Cardiac muscle cell (in vitro differentiated cells and primary cell): ENCODE measurements around the gene ADAM12. TPM values are rescaled to one million over a fixed set of nuclear protein-coding genes. Genes with fewer than 3 reads are reported as not detected.

Experiments used
- DNase-seq, 2 donors: peaks; one replicate each; pipeline versions ENCODE4 v3.0.0 to v3.0.0-alpha.2; 2010 to 2017; ENCODE audit warnings: low read depth in 1 of 2, low spot score in 1 of 2
- H3K27ac ChIP-seq: fragments of 200-600 bp; sonication (generic); 2 replicates; pipeline ENCODE4 v1.5.1; 2016
- H3K27me3 ChIP-seq: fragments of 200-600 bp; sonication (generic); 2 replicates; pipeline ENCODE4 v1.6.0; 2016; ENCODE audit warnings: control low read depth
- H3K36me3 ChIP-seq: fragments of 200-600 bp; sonication (generic); 2 replicates; pipeline ENCODE4 v1.5.1; 2016; ENCODE audit warnings: control low read depth
- H3K4me1 ChIP-seq: fragments of 200-600 bp; sonication (generic); 2 replicates; pipeline ENCODE4 v1.8.1; 2017; ENCODE audit warnings: low read depth, mild to moderate bottlenecking, mixed run types
- H3K4me3 ChIP-seq: fragments of 200-600 bp; sonication (generic); 2 replicates; pipeline ENCODE4 v1.5.1; 2016; ENCODE audit warnings: mild to moderate bottlenecking
- H3K9me3 ChIP-seq: fragments of 200-600 bp; sonication (generic); 2 replicates; pipeline ENCODE4 v1.5.1; 2017; ENCODE audit warnings: low read depth, mild to moderate bottlenecking, control low read depth
- polyA plus RNA-seq: library from polyadenylated mRNA; unstranded; fragments of >200 nt; fragmentation: Nextera tagmentation; extraction: Ambion mirVana; gene quantifications from 2 replicates; pipeline ENCODE4 v1.2.1, GENCODE V29; 2016
- total RNA-seq: library from RNA; depleted of rRNA; stranded (reverse); fragments of >200 nt; gene quantifications from 2 replicates; pipeline ENCODE4 v1.2.3, GENCODE V29; 2016
- TF ChIP-seq, protein P1 (sequence below): IDR thresholded peaks from 2 replicates; pipeline ENCODE4 v1.5.1; 2012; ENCODE audit warnings: low read depth, mild to moderate bottlenecking, low read length

The ADAM12 gene
- total and polyA plus RNA-seq, 2 experiments from 2014 or later = 0.18 to 1.1 TPM

DNA sequence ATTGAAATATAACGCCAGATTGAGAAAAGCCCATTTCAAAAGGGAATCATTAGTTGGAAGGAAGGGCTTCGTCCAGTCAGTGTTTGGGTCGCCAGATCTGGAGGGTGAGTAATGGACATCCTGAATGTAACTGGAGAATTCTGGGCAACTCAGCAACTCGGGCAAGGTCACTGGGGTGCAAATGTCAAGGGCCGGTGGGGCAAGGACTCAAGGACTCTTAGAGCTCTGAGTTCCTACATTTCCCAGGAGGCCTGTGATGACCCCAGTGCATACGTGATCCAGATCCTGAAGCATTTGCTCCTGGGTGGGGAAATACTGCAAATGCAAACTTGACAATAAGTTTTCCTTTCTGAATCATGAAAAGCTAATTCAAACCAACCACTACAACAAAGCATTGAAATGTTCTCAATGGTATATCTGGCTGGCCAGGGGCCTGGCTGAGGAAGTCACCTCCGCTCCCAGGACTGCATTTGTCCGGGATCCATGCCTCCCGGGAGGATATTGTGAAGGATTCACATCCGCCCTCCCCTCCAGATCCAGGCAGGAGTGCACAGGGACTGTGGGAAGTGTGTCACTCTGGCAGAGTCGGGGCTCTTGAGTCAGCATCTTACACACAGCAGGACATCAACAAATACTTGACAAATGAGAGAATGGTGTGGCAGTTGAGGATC is 327.9 kb downstream of the ADAM12 start:
- Histone ChIP-seq H3K4me1 (no peaks in the 10 kb centered on the region), H3K36me3 (no peaks in the 10 kb centered on the region), H3K27ac (no peak overlapping the region), H3K27me3 (no peaks in the 10 kb centered on the region), H3K9me3 (no peaks in the 10 kb centered on the region), H3K4me3 (no peak overlapping the region)
- TF ChIP-seq, protein P1, sequence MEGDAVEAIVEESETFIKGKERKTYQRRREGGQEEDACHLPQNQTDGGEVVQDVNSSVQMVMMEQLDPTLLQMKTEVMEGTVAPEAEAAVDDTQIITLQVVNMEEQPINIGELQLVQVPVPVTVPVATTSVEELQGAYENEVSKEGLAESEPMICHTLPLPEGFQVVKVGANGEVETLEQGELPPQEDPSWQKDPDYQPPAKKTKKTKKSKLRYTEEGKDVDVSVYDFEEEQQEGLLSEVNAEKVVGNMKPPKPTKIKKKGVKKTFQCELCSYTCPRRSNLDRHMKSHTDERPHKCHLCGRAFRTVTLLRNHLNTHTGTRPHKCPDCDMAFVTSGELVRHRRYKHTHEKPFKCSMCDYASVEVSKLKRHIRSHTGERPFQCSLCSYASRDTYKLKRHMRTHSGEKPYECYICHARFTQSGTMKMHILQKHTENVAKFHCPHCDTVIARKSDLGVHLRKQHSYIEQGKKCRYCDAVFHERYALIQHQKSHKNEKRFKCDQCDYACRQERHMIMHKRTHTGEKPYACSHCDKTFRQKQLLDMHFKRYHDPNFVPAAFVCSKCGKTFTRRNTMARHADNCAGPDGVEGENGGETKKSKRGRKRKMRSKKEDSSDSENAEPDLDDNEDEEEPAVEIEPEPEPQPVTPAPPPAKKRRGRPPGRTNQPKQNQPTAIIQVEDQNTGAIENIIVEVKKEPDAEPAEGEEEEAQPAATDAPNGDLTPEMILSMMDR = no peak
- DNase-seq = peak in 1 of 2 donors; percentile 33

DNA sequence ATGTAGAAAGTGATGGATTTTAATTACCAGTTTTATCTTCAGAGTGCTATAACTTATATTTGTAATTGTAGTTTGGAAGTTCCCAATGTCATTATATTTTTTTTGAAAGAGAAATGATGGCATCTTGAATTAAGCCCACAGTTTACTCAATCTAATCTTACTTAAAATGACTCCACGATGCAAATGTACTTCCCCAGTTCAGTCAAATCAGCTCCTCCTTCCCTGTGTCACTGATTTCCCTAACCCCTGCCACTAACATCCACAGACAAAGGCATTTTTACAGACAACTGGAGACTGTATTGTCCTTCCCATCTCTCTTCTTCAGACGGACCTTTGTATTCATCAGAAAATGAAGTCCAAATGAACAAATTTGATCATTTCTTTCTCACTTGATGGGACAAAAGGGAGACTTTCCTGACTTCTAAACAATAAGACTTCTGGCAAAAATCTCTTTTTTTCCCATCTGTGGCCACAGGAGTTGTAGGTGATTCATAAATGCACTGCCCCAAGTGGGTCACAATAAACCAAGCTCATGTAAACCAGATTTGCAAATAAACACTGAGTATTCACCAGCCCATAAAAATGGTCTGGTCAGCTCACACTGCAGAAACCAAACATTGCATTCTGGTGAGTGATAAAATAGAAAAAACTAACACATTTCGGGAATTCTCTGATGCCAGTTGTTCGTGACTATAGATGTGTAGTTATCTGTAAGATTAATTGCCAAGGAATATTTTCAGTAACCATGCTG is 329.0 kb downstream of the ADAM12 start:
- Histone ChIP-seq H3K4me3 (no peak overlapping the region), H3K4me1 (no peaks in the 10 kb centered on the region), H3K36me3 (no peaks in the 10 kb centered on the region), H3K27ac (no peak overlapping the region), H3K9me3 (no peaks in the 10 kb centered on the region), H3K27me3 (no peaks in the 10 kb centered on the region)
- DNase-seq = no peak
- TF ChIP-seq, protein P1 = no peak

DNA sequence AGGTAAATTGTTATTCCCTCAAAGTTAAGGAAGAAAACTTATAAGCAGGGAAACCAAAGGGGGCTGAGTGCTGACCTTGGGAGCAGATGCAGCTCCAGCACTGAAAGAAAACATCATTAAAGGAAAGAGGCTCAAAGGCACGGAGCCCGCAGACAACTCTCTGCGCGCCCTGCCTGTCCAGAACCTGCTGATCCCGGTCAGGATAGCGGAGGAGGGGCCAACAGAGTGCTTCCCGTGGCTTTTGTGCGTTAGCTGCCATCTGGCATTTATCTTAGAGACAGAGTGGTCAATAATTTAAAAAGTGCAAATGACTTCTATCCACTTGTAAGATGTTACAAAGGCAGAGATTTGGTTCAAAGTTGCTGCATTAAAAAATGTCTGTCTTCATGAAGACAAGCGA is 329.8 kb downstream of the ADAM12 start:
- no peak overlapping the region for H3K27ac ChIP-seq

DNA sequence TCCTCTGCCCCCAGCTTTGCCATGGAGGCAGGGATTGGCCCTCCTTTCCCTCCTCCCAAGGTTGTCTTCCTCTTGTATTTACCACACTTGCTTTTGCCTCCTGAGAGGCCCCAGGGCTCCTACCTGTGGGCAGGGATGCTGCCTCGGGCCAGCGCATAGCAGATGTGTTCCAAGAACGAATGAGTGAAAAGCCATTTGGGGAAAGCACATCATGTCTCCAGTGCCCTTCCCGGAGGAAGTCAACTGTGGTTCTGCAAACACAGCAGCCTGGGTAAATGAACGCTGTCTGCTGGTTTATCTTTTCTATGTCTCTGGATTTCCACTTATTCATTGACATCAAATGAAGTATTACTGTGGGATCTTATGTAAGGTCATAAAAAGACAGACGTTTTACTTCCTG is 330.2 kb downstream of the ADAM12 start:
- DNase-seq = no peak
- no peak overlapping the region for H3K27ac ChIP-seq

More for the DNA sequence above, 329.8 kb downstream of the ADAM12 start:
- no peaks in the 10 kb centered on the region for H3K27me3 ChIP-seq
- no peaks in the 10 kb centered on the region for H3K36me3 ChIP-seq
- H3K9me3 ChIP-seq = no peaks in the 10 kb centered on the region
- DNase-seq = no peak
- TF ChIP-seq, protein P1 = no peak
- no peak overlapping the region for H3K4me3 ChIP-seq
- no peaks in the 10 kb centered on the region for H3K4me1 ChIP-seq

DNA sequence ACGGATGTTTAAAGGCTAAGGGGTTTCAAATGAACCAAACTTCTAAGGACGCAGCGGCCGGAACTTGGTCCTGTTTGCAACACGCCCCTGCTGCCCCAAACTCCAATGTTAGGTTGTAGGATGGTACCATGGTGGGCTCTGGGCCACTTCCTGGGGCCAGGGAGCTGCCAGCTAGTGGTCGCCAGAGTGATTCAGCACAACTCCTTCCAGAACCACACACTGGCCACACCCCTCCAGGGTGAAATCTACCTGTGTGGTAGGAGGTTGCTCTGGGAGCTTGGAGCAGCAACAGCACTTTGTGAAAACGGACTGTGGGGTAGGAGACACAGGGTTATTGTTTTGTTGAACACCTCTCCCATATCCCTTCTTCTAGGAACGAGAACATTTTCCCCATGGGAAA is 330.8 kb downstream of the ADAM12 start:
- Histone ChIP-seq H3K9me3 (no peaks in the 10 kb centered on the region), H3K4me3 (no peak overlapping the region), H3K36me3 (no peaks in the 10 kb centered on the region), H3K27me3 (no peaks in the 10 kb centered on the region), H3K4me1 (no peaks in the 10 kb centered on the region), H3K27ac (no peak overlapping the region)
- TF ChIP-seq, protein P1 = no peak
- DNase-seq = no peak

More for the DNA sequence above, 330.2 kb downstream of the ADAM12 start:
- TF ChIP-seq, protein P1 = no peak
- H3K4me1 ChIP-seq = no peaks in the 10 kb centered on the region
- no peaks in the 10 kb centered on the region for H3K36me3 ChIP-seq
- no peaks in the 10 kb centered on the region for H3K9me3 ChIP-seq
- H3K4me3 ChIP-seq = no peak overlapping the region
- H3K27me3 ChIP-seq = no peaks in the 10 kb centered on the region
